ENCODE data around the gene CAMTA1. TPM values are rescaled to one million over a fixed set of nuclear protein-coding genes. Genes with fewer than 3 reads are reported as not detected.

CAMTA1 gene
- polyA plus RNA-seq, 1 donor (not counting 4 experiments of a cell fraction or from before 2014, with no cell fraction given), result 51.4 TPM

- peaks cover 23% of the 10 kb centered on the region for H3K27me3 ChIP-seq (ENCODE audit: control insufficient read depth, extremely low read depth, insufficient read depth, low read length)
- H3K9me3 ChIP-seq (ENCODE audit: control insufficient read depth, low read depth, low read length), result no peaks in the 10 kb centered on the region
- no peak overlapping the region for H3K4me2 ChIP-seq (ENCODE audit: control insufficient read depth, extremely low read depth, insufficient read depth, low read depth, low read length)
- DNase-seq (ENCODE audit: low read depth, low spot score) (no peak), FAIRE-seq (no peak)
- dilution Hi-C loops (cut with MboI; ENCODE audit: extremely low pct_ligation_motif_present, low sequenced_read_pairs), result no loop called here
- H3K4me1 ChIP-seq (ENCODE audit: control insufficient read depth, extremely low read depth, insufficient read depth, low read length), result no peaks in the 10 kb centered on the region
- H3K9me1 ChIP-seq (ENCODE audit: control insufficient read depth, extremely low read depth, insufficient read depth, low read length), result no peaks in the 10 kb centered on the region
- H3K4me3 ChIP-seq (ENCODE audit: control insufficient read depth in 2 of 3, extremely low read depth in 1 of 3, insufficient read depth in 2 of 3, low read depth in 1 of 3, low read length in 3 of 3), result no peak overlapping the region
- H3K9ac ChIP-seq (ENCODE audit: control insufficient read depth, extremely low read depth, insufficient read depth, low read length), result no peak overlapping the region
- no peak overlapping the region for H2AFZ ChIP-seq (ENCODE audit: control insufficient read depth, low read length)
- no peaks in the 10 kb centered on the region for H3K36me3 ChIP-seq (ENCODE audit: control insufficient read depth in 2 of 2, extremely low read depth in 1 of 2, insufficient read depth in 2 of 2, low read length in 2 of 2)
- no peak overlapping the region for H3K27ac ChIP-seq (ENCODE audit: control insufficient read depth, insufficient read depth, low read length)
- no peaks in the 10 kb centered on the region for H3K79me2 ChIP-seq (ENCODE audit: control insufficient read depth, insufficient read depth, low read length)
- TF ChIP-seq EZH2 (IDR thresholded peaks at IDR 0.05; ENCODE audit: low read length) (no peak), CTCF (optimal IDR thresholded peaks at IDR 0.05 in 1 of 3, IDR thresholded peaks at IDR 0.05 in 1 of 3, conservative IDR thresholded peaks at IDR 0.05 in 1 of 3; ENCODE audit: extremely low read depth in 1 of 3, insufficient read depth in 2 of 3, low read length in 3 of 3) (no peak)
- H4K20me1 ChIP-seq (ENCODE audit: control insufficient read depth, extremely low read depth, insufficient read depth, low read length), result no peaks in the 10 kb centered on the region
Measured at GRCh38 chr1:7062346-7063061, 277.2 kb downstream of the CAMTA1 start.

GRCh38 chr1:7063981-7064380, 278.7 kb downstream of the CAMTA1 start:
- no peak overlapping the region for H2AFZ ChIP-seq (ENCODE audit: control insufficient read depth, low read length)
- no peaks in the 10 kb centered on the region for H3K9me3 ChIP-seq (ENCODE audit: control insufficient read depth, low read depth, low read length)
- FAIRE-seq (no peak), DNase-seq (ENCODE audit: low read depth, low spot score) (no peak)
- peaks cover 23% of the 10 kb centered on the region for H3K27me3 ChIP-seq (ENCODE audit: control insufficient read depth, extremely low read depth, insufficient read depth, low read length)
- no peaks in the 10 kb centered on the region for H3K4me1 ChIP-seq (ENCODE audit: control insufficient read depth, extremely low read depth, insufficient read depth, low read length)
- no peak overlapping the region for H3K4me2 ChIP-seq (ENCODE audit: control insufficient read depth, extremely low read depth, insufficient read depth, low read depth, low read length)
- H3K4me3 ChIP-seq (ENCODE audit: control insufficient read depth in 2 of 3, extremely low read depth in 1 of 3, insufficient read depth in 2 of 3, low read depth in 1 of 3, low read length in 3 of 3), result no peak overlapping the region
- no peaks in the 10 kb centered on the region for H3K9me1 ChIP-seq (ENCODE audit: control insufficient read depth, extremely low read depth, insufficient read depth, low read length)
- dilution Hi-C loops (cut with MboI; ENCODE audit: extremely low pct_ligation_motif_present, low sequenced_read_pairs), result no loop called here
- TF ChIP-seq CTCF (optimal IDR thresholded peaks at IDR 0.05 in 1 of 3, IDR thresholded peaks at IDR 0.05 in 1 of 3, conservative IDR thresholded peaks at IDR 0.05 in 1 of 3; ENCODE audit: extremely low read depth in 1 of 3, insufficient read depth in 2 of 3, low read length in 3 of 3) (no peak), EZH2 (IDR thresholded peaks at IDR 0.05; ENCODE audit: low read length) (no peak)
- no peak overlapping the region for H3K27ac ChIP-seq (ENCODE audit: control insufficient read depth, insufficient read depth, low read length)
- H4K20me1 ChIP-seq (ENCODE audit: control insufficient read depth, extremely low read depth, insufficient read depth, low read length), result no peaks in the 10 kb centered on the region
- no peaks in the 10 kb centered on the region for H3K79me2 ChIP-seq (ENCODE audit: control insufficient read depth, insufficient read depth, low read length)
- no peak overlapping the region for H3K9ac ChIP-seq (ENCODE audit: control insufficient read depth, extremely low read depth, insufficient read depth, low read length)
- H3K36me3 ChIP-seq (ENCODE audit: control insufficient read depth in 2 of 2, extremely low read depth in 1 of 2, insufficient read depth in 2 of 2, low read length in 2 of 2), result no peaks in the 10 kb centered on the region

Data from keratinocyte (primary cell).